Astrocyte of the cerebellum (primary cell): Measurements from ENCODE around the gene SIK1.
"Not testable (repeated sequence)": the region's sequence is repeated elsewhere in the genome, so short reads cannot be mapped to it uniquely, and the experiment has no call there.

Experiments
- DNase-seq: peaks from one replicate; pipeline ENCODE4 v3.0.0-alpha.2; 2011; ENCODE audit warnings: low read depth
- H3K4me3 ChIP-seq: 2 replicates; pipeline ENCODE4 v1.5.1; 2011; ENCODE audit warnings: mild to moderate bottlenecking, low read depth, low read length, moderate library complexity
- in situ Hi-C: cut with HindIII; loops from 2 replicates; pipeline ENCODE4 v1.10.0; 2017; ENCODE audit warnings: low sequenced_read_pairs

SIK1 gene

GRCh38 chr21:43404450-43404849, 22.5 kb downstream of the SIK1 start:
- in situ Hi-C loops, H3K4me3 ChIP-seq, DNase-seq: not testable (repeated sequence)

GRCh38 chr21:43403651-43404430, 23.1 kb downstream of the SIK1 start:
- H3K4me3 ChIP-seq, in situ Hi-C loops, DNase-seq: not testable (repeated sequence)

GRCh38 chr21:43401125-43401524, 25.8 kb downstream of the SIK1 start:
- H3K4me3 ChIP-seq, in situ Hi-C loops, DNase-seq: not testable (repeated sequence)

- DNase-seq, H3K4me3 ChIP-seq, in situ Hi-C loops: not testable (repeated sequence)
These were observed 27.3 kb downstream of the SIK1 start for GRCh38 chr21:43399595-43400015.

- in situ Hi-C loops, H3K4me3 ChIP-seq, DNase-seq: not testable (repeated sequence)
These were observed 27.8 kb downstream of the SIK1 start for GRCh38 chr21:43399136-43399535.

- DNase-seq, H3K4me3 ChIP-seq, in situ Hi-C loops: not testable (repeated sequence)
These were observed 28.4 kb downstream of the SIK1 start for GRCh38 chr21:43398533-43398932.

- DNase-seq, H3K4me3 ChIP-seq, in situ Hi-C loops: not testable (repeated sequence)
These were observed 28.9 kb downstream of the SIK1 start for GRCh38 chr21:43398000-43398399.

- DNase-seq, H3K4me3 ChIP-seq, in situ Hi-C loops: not testable (repeated sequence)
These were observed 29.5 kb downstream of the SIK1 start for GRCh38 chr21:43397439-43397808.

GRCh38 chr21:43396788-43397438, 30.0 kb downstream of the SIK1 start:
- DNase-seq, in situ Hi-C loops, H3K4me3 ChIP-seq: not testable (repeated sequence)

GRCh38 chr21:43383351-43383750, 43.6 kb downstream of the SIK1 start:
- DNase-seq, H3K4me3 ChIP-seq, in situ Hi-C loops: not testable (repeated sequence)

GRCh38 chr21:43382902-43383301, 44.0 kb downstream of the SIK1 start:
- DNase-seq, in situ Hi-C loops, H3K4me3 ChIP-seq: not testable (repeated sequence)

- in situ Hi-C loops, DNase-seq, H3K4me3 ChIP-seq: not testable (repeated sequence)
These were observed 45.9 kb downstream of the SIK1 start for GRCh38 chr21:43380852-43381533.

- in situ Hi-C loops, DNase-seq, H3K4me3 ChIP-seq: not testable (repeated sequence)
These were observed 46.6 kb downstream of the SIK1 start for GRCh38 chr21:43380337-43380736.

GRCh38 chr21:43379626-43380122, 47.3 kb downstream of the SIK1 start:
- DNase-seq, H3K4me3 ChIP-seq, in situ Hi-C loops: not testable (repeated sequence)
